ENCODE measurements around the gene ANKS1B.

ANKS1B gene

DNA sequence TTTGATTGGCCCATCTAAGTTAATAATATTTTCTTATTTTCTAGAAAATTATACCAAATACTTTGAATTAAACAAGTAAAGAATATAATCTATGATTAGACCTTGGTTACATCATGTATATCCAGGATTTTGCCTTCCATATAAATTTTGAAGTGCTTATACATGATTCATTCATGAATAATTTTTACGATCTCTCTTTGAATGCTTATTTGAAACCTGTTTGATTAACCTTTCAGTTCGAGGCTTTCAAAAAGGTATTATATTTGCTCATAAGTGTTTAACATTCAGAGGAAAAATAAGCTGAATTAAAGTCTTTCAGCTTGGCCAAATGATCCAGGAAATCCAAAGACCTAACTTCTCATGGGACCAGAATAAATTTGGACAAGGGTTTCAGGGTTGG lies 832.4 kb downstream of the ANKS1B start:
- no peak for DNase-seq

DNA sequence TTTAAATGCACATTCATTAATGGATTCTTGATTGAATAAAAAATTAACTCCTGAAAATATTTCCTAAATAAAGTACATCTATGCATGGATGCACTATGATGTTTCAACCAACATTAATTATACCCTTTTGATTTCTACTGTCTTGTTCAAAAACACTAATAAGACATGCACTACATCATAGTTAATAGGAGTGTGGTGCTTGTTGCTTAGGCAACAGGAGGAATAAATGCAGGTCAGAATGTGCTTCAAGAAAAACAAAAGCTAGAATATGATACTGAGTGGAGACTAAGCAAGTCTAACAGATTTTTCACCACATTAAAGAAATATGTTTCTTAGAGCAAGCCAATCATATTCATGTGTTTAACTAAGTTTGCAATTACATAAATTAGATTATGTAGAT lies 833.0 kb downstream of the ANKS1B start:
- DNase-seq = no peak

DNA sequence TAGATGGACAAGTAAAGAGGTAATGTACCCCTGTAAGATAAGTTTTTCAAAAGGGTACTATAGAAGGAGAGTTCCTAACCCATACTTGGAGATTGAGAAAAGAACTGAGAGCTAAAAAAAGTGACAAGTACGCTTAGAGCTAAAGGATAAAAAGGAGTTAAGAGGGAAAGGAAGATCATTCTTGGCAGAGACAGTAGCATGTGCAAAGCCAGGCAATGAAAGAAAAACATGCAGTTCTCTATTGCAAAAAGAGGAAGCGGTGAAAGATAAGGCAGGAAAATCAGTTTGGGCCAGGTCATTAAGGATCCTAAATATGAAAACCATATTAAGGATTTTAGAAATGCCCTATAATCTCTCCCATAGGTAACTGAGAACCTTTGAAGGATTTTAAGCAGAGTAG lies 837.6 kb downstream of the ANKS1B start:
- no peak for DNase-seq

DNA sequence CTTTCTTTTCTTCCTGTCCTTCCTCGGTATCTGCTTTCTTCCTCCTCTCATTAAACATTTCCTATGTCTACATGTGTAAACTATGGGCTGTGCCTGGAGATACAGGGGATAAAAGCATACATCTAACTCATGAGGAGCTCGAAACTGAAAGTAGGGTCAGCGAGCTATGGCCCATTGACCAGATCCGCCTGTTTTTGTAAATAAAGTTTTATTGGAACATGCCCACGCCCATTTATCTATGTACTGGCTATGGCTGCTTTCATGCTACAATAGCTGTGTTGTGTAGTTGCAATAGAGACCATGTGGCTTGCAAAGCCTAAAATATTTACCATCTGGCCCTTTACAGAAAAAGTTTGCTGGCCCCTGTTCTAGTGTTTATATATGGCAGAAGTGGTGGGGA lies 838.0 kb downstream of the ANKS1B start:
- DNase-seq = no peak

DNA sequence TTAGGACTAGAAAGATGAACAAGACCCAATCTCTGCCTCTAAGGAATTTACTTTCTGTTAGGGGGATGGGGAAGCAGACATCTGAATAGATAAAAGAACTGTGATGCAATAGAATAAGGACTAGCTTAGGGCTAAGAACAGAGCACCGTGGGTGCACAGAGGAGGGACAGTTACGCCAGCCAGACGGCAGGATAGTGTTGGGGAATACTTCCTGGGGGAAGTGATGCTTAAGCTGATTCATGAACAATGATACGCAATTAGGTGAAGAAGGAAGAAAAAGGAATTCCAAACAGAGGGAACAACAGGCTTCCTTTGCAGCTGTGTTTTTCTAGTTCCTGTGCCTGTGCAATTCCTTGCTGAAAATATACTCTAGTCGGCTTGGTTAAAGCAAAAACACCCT lies 838.6 kb downstream of the ANKS1B start:
- no peak for DNase-seq

DNA sequence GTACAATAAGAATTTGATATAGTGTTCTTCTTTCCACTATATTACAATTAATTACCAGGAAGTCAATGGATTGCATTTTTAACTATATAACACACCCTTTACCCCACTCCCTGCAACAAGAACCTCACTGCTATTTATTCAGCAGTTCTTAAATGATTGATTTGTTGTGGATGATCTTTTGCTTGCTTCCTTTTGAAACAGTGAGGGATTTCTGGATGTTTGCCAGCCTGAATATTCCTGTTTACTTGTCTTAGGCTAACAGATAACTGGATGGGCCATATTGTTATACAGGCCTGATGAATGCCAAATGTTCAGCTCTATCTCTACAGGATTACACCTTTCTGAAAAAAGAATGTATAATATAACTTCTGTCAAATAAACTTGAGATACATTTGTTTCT lies 842.1 kb downstream of the ANKS1B start:
- no peak for DNase-seq

DNA sequence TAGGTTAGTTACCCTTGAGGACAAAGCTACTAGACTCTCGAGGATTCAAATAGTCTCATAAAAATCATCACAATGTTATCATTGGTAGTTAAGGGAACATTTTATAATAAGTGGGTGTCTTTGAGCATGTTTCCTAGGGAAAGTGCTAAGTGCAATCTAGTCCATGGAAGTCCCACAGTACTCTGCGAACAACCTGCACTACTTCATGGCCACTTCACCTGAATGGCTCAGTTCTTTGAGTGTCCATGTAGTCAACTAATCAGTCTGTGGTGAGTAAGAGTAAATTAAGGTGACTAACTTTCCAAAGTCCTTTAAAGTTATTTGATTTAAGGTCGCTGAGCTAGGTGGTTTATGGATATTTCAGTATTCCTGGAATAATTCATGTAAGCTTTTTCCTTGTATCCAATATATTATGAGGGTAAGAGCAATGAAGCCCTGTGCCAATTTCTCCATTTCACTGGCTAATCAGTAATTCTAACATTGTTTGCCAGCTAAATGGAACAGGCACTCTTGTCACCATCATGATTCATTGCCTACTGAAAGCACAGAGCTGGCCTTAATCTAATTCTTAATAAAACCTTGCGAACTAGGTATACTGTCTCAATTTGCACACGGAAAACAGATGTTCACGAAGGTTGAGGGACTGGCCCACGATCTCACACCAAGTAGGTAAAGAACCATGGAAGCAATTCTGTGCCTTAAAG lies 844.6 kb downstream of the ANKS1B start:
- DNase-seq = no peak

DNA sequence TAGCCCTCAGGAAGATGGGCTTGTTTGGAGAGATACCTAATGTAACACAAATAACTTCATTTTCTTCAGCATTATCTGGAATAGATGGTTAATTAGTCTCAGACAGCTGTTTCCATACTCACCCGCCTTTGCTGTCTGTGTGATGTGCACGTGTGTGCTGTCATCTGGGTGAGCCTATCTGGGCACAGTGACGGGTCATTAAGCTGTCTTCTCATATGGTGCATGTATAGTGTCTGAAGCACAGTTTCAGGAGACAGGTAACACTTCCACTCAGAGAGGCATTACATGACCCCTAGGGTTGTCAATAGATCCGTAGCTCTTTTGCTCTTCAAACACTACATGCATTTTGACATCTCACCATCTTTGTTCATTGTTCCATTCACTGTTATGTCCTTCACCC lies 846.3 kb downstream of the ANKS1B start:
- DNase-seq = no peak

DNA sequence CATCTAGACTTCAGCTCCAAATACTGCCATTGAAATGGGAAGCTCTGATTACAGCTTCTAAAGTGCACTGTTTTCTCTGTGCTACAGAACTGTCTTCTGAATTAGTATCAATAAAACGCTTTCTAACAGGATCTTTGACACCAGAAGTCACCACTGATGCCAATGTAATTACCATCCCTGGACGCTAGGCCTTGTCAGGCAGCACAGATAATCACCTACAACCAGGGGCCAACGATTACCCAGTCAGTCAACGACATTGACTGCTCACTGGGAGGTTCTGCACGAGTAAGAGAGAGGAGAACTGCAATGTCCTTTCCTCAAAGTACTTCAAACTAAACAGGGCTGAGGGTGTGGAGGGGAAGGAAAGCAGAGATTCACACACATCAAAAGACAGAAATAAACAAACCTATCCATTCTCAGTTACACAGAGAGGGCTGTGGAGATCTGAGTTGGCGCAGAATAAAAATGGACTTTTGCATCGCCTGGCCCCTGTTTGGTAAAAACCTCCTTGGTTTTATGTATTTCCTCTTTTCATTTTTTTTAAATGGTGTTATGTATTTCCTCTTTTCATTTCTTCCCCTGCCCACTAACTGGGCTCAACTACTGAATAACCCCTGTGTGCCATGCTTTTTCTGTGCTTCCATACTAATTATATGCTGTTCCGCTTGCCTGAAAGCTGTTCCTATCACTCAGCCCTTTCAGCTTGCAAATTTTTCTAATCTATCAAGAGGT lies 847.4 kb downstream of the ANKS1B start:
- DNase-seq = no peak

DNA sequence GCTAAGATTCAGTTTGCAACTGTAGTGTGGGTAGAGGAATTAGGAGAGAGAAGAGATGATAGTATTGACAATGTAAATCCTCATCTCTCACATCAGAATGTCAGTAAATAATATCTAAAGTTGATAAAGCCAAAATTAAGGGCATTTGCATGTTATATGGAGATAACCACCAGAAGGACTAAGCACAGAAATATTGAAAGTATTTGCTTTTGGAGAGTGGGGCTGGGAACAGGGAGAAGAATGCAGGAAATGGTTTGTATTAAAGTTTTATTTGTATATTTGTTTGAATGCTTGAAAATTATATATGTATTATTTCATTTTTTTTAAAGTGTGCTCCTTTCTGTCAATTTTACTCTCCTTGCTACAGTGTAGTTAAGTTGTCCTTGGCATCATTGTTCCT lies 848.2 kb downstream of the ANKS1B start:
- no peak for DNase-seq

DNA sequence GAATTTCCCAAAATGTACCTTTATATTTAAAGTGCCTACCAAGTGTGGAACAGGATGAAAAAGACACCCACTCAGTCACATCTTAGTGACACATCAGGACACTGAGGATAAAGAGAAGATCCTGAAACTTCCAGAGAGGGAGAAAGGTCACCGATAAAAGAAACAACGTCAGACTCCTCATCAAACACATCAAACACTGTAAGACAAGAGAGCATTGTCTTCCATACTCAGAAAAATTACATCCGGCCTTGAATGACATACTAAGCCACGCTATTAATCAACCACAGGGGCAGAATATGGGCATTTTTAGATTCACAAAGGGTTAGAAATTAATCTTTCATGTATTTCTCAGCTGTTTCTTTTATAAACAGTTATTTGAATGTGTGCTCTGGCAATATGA lies 849.4 kb downstream of the ANKS1B start:
- DNase-seq = no peak

DNA sequence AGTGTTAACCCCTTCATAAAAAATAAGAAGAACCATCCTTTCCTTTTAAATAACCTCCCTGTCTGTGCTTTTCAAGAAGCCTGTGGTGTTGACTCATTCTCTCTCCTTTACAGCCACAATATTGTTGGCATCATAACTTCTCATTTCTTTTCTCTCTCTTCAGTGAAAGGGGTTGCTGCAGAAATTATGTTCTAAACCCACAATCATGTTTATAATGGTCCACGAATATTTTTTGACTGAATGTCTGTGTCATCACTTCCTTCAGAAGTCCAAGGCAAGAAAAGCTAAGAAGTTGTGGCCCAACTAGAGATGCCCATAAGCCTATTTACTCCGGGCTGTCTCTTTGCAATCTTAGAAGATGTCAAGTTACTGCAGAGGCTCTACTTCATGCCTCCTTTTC lies 851.3 kb downstream of the ANKS1B start:
- no peak for DNase-seq

DNA sequence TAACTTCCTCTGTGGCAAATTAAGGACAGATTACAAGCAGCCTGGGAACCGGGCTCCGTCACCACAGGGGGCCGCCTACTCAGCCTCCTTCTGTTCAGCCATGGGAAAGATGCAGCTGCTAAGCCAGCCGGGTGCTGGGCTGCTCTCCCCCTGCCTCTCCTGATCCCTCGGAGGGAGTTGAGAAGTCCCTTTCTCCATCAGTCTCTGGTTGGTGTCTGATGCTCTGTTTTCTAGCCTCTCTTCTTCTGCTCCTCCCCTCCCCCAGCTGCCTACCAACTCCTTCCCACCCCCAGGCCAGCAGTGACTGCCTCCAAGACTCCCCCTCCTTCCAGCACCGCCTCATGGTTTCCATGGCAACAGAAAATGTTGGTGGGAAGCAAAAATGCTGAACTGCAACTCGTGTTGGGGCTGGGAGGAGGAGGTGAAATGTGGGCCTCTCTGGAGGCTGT lies 853.0 kb downstream of the ANKS1B start:
- DNase-seq = no peak

DNA sequence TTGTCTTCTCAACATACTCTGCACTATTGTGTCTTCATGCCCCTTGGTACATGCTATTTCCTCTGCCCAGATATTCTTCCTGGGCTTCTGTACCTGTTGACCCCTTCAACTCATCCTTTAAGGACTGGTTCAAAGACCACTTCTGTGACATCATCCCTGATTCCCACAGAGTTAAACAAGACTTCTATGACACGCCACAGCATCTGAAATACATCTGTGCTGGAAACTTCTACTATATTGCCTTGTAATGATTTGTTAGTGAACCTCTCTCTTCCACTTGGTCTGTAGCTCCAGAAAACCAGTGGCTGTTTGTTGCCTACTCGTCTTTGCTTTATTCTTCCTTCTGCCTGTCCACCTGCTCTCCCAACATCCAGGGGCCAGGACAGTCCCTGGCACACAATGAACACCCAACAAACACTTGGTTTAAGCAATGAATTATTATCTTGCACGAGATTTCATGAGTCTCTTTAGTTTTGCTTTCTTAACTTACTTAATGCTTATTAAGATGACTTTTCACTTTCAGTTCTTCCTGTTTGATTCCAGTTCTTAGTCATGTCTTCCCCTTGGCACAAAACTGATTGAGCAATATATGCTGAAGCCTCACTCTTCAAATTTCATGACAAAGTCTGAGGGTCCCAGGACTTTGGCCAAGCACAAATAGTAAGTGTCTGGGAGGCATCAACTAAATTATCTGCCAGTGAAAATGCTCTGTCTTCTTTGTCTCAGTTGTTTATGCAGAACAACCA lies 853.8 kb downstream of the ANKS1B start:
- DNase-seq = no peak

- DNase-seq = no peak
Measured at GRCh38 chr12:99128246-99128802, 856.4 kb downstream of the ANKS1B start.

DNA sequence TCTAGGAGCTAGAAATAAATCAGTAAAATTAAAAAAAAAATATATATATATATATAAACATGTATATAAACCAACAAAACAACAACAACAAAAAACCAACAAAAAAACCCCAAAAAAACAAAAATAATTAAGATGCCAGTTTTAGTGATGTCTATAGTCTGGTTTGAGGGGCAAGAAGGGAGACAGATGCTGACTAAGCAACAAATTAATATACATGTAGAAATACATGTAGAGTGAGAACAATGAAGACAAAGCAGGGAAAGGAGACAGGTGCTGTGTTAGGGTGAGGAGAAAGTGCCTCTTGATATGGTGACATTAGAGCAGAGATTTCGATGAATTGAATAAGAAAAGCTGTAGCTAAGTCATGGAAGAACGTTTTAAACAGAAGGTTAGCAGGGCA lies 861.8 kb downstream of the ANKS1B start:
- no peak for DNase-seq

DNA sequence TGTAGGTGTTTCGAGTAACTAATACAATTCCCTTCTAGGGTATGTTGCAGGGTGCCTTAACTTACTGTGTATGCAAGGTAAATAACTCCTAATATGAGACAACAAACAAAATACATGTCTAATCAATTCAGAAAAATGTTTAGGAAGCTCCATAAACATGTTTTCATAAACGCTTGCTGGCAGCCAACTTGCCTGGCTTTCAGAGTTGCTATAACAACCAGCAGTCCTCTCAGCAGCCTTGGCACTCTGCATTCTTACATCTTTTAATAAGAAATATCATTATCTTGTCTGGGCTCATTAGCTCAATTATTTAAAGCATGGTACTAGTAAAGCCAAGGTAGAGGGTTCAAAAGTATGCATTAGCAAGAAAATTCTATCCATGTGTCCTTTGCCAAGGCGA lies 862.2 kb downstream of the ANKS1B start:
- DNase-seq = no peak

DNA sequence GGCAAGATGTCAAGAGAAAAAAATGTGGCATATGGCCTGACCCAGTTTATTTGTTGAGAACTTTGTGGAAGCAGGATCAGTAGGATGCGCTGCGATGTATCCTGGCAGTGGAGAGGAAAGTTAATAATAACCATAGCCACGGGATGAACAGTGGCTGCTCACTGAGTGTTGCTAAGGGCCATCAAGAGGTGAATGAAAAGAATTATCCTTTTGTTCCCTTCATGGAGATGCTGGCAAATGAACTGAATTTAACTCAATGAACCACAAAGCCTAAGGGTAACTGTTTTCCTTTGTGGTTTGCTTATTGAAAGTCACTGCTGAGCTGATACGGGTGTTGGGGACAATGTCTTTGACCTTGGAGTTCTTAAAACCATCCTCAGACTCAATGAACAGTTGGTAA lies 863.2 kb downstream of the ANKS1B start:
- DNase-seq = no peak

- DNase-seq = no peak
Measured at GRCh38 chr12:99119943-99120342, 864.8 kb downstream of the ANKS1B start.

DNA sequence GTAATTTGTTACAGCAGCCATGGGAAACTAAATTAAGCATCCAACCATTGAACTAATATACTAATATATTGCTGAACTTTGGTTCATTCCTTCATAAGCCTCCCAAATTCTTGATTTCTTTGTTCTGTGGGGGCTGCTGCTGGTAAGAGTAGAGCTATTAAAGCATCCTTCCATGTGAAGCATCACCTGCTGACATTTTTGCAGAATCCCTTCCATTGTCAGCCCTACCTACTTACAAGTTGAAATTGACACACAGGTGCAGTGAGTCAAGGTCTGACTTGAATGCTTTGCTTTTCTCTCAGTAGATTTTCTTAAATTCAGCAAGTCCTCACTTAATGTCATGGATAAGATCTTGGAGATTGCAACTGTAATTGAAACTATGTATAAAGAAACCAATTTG lies 865.3 kb downstream of the ANKS1B start:
- no peak for DNase-seq

DNA sequence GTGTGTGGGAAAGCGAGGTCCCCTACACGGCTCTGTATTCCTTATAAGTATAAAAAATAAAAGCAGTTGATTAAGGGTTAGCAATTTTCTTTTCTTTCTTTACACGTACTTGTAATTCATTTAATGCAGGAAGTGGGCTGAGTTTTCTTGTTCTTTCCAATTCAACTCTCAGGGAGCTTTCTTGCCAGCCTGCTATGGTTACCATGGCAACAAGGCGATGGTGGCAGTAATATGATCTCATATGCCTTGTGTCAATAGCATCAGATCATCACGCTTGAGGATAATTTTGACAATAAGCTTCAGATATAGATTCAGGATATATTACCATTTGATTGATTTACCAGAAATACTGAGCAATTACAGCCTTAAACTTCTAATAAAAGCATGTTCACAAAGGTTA lies 873.1 kb downstream of the ANKS1B start:
- no peak for DNase-seq

DNA sequence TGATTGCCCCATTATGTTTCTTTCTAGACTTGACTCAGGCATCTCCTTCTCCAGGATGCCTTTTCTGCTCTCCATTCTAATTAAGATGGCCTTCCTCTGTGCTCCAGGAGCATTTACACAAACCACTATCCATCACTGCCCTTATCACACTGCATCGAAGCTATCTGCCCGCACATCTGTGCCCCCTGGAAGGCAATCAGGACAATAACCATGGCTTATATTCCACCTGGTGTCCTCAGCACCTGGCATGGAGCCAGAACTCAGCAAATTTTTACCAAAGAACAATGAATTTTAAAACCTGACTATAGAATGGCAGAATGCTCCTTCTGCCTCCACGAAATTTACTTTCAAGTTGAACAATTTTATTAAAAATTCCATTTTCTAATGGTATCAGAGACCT lies 873.9 kb downstream of the ANKS1B start:
- DNase-seq = no peak

- no peak for DNase-seq
Measured at GRCh38 chr12:99110212-99110611, 874.5 kb downstream of the ANKS1B start.

GRCh38 chr12:99108924-99109323 lies 875.8 kb downstream of the ANKS1B start:
- DNase-seq = no peak
